Measurements from ENCODE around the gene HHIP.

DNA sequence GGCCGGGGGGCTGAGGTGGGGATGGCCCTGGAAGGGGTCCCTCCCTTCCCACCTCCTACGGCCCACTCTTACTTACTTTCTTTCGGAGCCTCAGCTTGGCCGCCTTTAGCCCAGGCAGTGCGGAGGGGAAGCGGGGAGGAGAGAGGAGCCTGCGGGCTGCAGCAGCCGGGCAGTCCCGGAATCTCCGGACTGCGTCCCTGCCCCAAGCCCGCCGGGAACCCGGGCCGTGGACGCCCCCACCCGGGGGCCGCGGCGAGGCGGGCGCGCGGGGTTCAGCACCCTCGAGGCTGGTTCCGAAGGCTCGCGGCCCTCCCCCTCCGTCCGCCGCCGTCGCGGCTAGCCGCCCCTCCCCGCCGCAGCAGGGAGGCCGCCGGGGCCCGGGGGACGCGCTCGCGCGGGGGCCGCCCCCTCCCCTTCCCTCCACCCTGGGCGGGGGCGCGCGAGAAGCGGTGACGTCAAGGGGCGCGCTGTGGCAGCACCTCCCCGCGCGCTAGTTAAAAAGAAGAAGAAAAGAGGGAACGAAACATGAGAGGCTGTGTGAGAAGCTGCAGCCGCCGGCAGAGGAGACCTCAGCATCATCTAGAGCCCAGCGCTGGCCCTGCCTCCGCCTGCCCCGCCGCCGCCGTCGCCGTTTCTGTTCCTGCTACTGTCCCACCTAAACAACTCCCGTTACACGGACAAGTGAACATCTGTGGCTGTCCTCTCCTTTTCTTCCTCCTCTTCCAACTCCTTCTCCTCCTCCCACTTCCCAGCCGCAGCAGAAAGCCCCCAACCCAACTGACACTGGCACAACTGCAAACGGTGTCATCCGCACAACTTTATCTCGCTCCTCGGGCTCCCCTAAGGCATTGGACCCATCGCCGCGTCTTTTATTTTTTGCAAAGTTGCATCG lies at the start of gene HHIP:
- no peak for TF ChIP-seq TARDBP (IDR thresholded peaks at IDR 0.05)
- TF ChIP-seq FOXM1 (IDR thresholded peaks at IDR 0.05; ENCODE audit: borderline replicate concordance), result no peak
- TF ChIP-seq FOXA1 (IDR thresholded peaks at IDR 0.05), result no peak
- TF ChIP-seq SP1 (IDR thresholded peaks at IDR 0.05), result no peak
- no peak for TF ChIP-seq SUZ12 (IDR thresholded peaks at IDR 0.05)
